Measurements from ENCODE around the gene DCAKD.

Gene DCAKD

GRCh38 chr17:45073414-45074070 is 22.1 kb upstream of the DCAKD start:
- peak overlapping the region; percentile 31 for H3K27ac Mint-ChIP-seq
- H3K36me3 Mint-ChIP-seq (ENCODE audit: low read depth) = peaks cover 65% of the 10 kb centered on the region
- H3K4me1 Mint-ChIP-seq = no peaks in the 10 kb centered on the region
- no peak for DNase-seq
- no peak for TF ChIP-seq CTCF (IDR thresholded peaks at IDR 0.05)
- H3K27me3 Mint-ChIP-seq (ENCODE audit: low read depth, poor library complexity) = peaks cover 3% of the 10 kb centered on the region
- no peaks in the 10 kb centered on the region for H3K9me3 Mint-ChIP-seq
- H3K4me3 Mint-ChIP-seq = no peak overlapping the region

- H3K9me3 Mint-ChIP-seq = no peaks in the 10 kb centered on the region
- no peak overlapping the region for H3K27ac Mint-ChIP-seq
- no peak overlapping the region for H3K4me3 Mint-ChIP-seq
- peaks cover 59% of the 10 kb centered on the region for H3K36me3 Mint-ChIP-seq (ENCODE audit: low read depth)
- H3K27me3 Mint-ChIP-seq (ENCODE audit: low read depth, poor library complexity) = peaks cover 3% of the 10 kb centered on the region
- DNase-seq = no peak
- H3K4me1 Mint-ChIP-seq = no peaks in the 10 kb centered on the region
- no peak for TF ChIP-seq CTCF (IDR thresholded peaks at IDR 0.05)
Measured at GRCh38 chr17:45070809-45071208, 19.4 kb upstream of the DCAKD start.

- no peak for TF ChIP-seq CTCF (IDR thresholded peaks at IDR 0.05)
- peaks cover 62% of the 10 kb centered on the region for H3K36me3 Mint-ChIP-seq (ENCODE audit: low read depth)
- no peaks in the 10 kb centered on the region for H3K4me1 Mint-ChIP-seq
- H3K4me3 Mint-ChIP-seq = no peak overlapping the region
- H3K9me3 Mint-ChIP-seq = no peaks in the 10 kb centered on the region
- H3K27ac Mint-ChIP-seq = no peak overlapping the region
- DNase-seq = no peak
- H3K27me3 Mint-ChIP-seq (ENCODE audit: low read depth, poor library complexity) = peaks cover 3% of the 10 kb centered on the region
Measured at GRCh38 chr17:45070001-45070400, 18.6 kb upstream of the DCAKD start.

GRCh38 chr17:45067637-45068036 is 16.2 kb upstream of the DCAKD start:
- no peak for DNase-seq
- Mint-ChIP-seq H3K36me3 (ENCODE audit: low read depth) (peaks cover 48% of the 10 kb centered on the region), H3K27me3 (ENCODE audit: low read depth, poor library complexity) (peaks cover 3% of the 10 kb centered on the region), H3K9me3 (no peaks in the 10 kb centered on the region), H3K27ac (peak overlapping the region; percentile 71), H3K4me1 (peaks cover 7% of the 10 kb centered on the region), H3K4me3 (no peak overlapping the region)
- no peak for TF ChIP-seq CTCF (IDR thresholded peaks at IDR 0.05)

GRCh38 chr17:45063198-45063597 is 11.8 kb upstream of the DCAKD start:
- Mint-ChIP-seq H3K4me3 (no peak overlapping the region), H3K27me3 (ENCODE audit: low read depth, poor library complexity) (no peaks in the 10 kb centered on the region), H3K9me3 (no peaks in the 10 kb centered on the region), H3K4me1 (peaks cover 31% of the 10 kb centered on the region), H3K36me3 (ENCODE audit: low read depth) (peaks cover 32% of the 10 kb centered on the region), H3K27ac (no peak overlapping the region)
- DNase-seq = no peak
- TF ChIP-seq CTCF (IDR thresholded peaks at IDR 0.05) = no peak

GRCh38 chr17:45061606-45062205 is 10.3 kb upstream of the DCAKD start:
- Mint-ChIP-seq H3K36me3 (ENCODE audit: low read depth) (peaks cover 17% of the 10 kb centered on the region), H3K4me3 (peak overlapping the region; percentile 98), H3K4me1 (peaks cover 31% of the 10 kb centered on the region), H3K27me3 (ENCODE audit: low read depth, poor library complexity) (no peaks in the 10 kb centered on the region), H3K27ac (no peak overlapping the region), H3K9me3 (no peaks in the 10 kb centered on the region)
- no peak for TF ChIP-seq CTCF (IDR thresholded peaks at IDR 0.05)
- no peak for DNase-seq

All from nephron progenitor cell (in vitro differentiated cells).